Hematopoietic multipotent progenitor cell treated with erythropoietin and hydrocortisone succinate and interleukin-3 and kit ligand, for 8 days (in vitro differentiated cells): ENCODE measurements around the gene PDE9A.

Experiments
- DNase-seq: peaks from one replicate; pipeline ENCODE4 v3.0.0-alpha.2; 2015

The PDE9A gene

GRCh38 chr21:42644223-42645208 is 8.9 kb upstream of the PDE9A start:
- no peak for DNase-seq

GRCh38 chr21:42645211-42646075 is 8.0 kb upstream of the PDE9A start:
- no peak for DNase-seq

- no peak for DNase-seq
Observed at GRCh38 chr21:42646076-42646825, 7.2 kb upstream of the PDE9A start.

- DNase-seq = no peak
Observed at GRCh38 chr21:42646836-42647235, 6.6 kb upstream of the PDE9A start.

GRCh38 chr21:42648606-42649005 is 4.8 kb upstream of the PDE9A start:
- DNase-seq = no peak

GRCh38 chr21:42649122-42650032 is 4.0 kb upstream of the PDE9A start:
- no peak for DNase-seq

GRCh38 chr21:42650033-42650370 is 3.4 kb upstream of the PDE9A start:
- DNase-seq = no peak

- no peak for DNase-seq
Observed at GRCh38 chr21:42650441-42651421, 2.7 kb upstream of the PDE9A start.

GRCh38 chr21:42651515-42652401 is 1.7 kb upstream of the PDE9A start:
- DNase-seq = no peak

- DNase-seq = no peak
Observed at GRCh38 chr21:42652527-42653230, 742 bp upstream of the PDE9A start.

GRCh38 chr21:42654179-42654912 is 925 bp downstream of the PDE9A start:
- DNase-seq = no peak

GRCh38 chr21:42654913-42655795 is 1.7 kb downstream of the PDE9A start:
- no peak for DNase-seq

GRCh38 chr21:42655796-42656770 is 2.7 kb downstream of the PDE9A start:
- no peak for DNase-seq

GRCh38 chr21:42656872-42657271 is 3.5 kb downstream of the PDE9A start:
- no peak for DNase-seq

- no peak for DNase-seq
Observed at GRCh38 chr21:42657676-42658319, 4.4 kb downstream of the PDE9A start.
